Hepatocyte (in vitro differentiated cells): ENCODE results near the gene MOV10.

ENCODE experiments used
- CTCF ChIP-seq: fragments of 200-600 bp; sonication (generic); IDR thresholded peaks from 2 replicates; pipeline ENCODE4 v1.5.1; 2016; ENCODE audit warnings: antibody characterized with exemption, mild to moderate bottlenecking; ENCODE audit not compliant: poor library complexity
- EZH2 ChIP-seq: fragments of 200-600 bp; sonication (generic); IDR thresholded peaks from 2 replicates; pipeline ENCODE4 v1.6.1; 2016; ENCODE audit warnings: antibody characterized with exemption, mild to moderate bottlenecking, borderline replicate concordance

GRCh38 chr1:112636597-112637253 lies 37.7 kb upstream of the MOV10 start:
- TF ChIP-seq EZH2, result no peak
- TF ChIP-seq CTCF, result no peak
